ENCODE data around the gene PLA2G4F. TPM values are rescaled to one million over a fixed set of nuclear protein-coding genes. Genes with fewer than 3 reads are reported as not detected.

The PLA2G4F gene
- polyA plus RNA-seq, 1 of the 3 experiments (the other 2 are of a cell fraction) = not detected

- WGBS (ENCODE audit: low lambda C conversion rate) = 77% methylated on average over 7 of the region's 7 CpGs
- CTCF ChIA-PET = interaction anchor here (1.2 to 14.9 kb wide), 3 partner anchors 7 to 101 kb away, joined by 5 to 293 read pairs (median 48); no protein-coding TSS in a partner anchor
- TF ChIP-seq IRF3 (IDR thresholded peaks at IDR 0.05; ENCODE audit: low read depth, low read length) = no peak
- TF ChIP-seq RXRA (IDR thresholded peaks at IDR 0.05; ENCODE audit: borderline replicate concordance, low read depth) = no peak
- no peak for TF ChIP-seq PBX3 (IDR thresholded peaks at IDR 0.05)
- TF ChIP-seq SIN3A (IDR thresholded peaks at IDR 0.05; ENCODE audit: borderline replicate concordance, low read depth, low read length) = no peak
- TF ChIP-seq GABPA (IDR thresholded peaks at IDR 0.05; ENCODE audit: low read depth) = no peak
- no peak for TF ChIP-seq USF1 (IDR thresholded peaks at IDR 0.05; ENCODE audit: borderline replicate concordance, low read depth)
- TF ChIP-seq POLR2AphosphoS5 (IDR thresholded peaks at IDR 0.05; ENCODE audit: low read depth, low read length) = no peak
- no peak for TF ChIP-seq NFIC (IDR thresholded peaks at IDR 0.05; ENCODE audit: borderline replicate concordance)
- TF ChIP-seq ELF1 (IDR thresholded peaks at IDR 0.05) = no peak
- TF ChIP-seq FOXM1 (IDR thresholded peaks at IDR 0.05; ENCODE audit: low read depth) = no peak
- no peak for TF ChIP-seq MAX (IDR thresholded peaks at IDR 0.05; ENCODE audit: low read depth)
- no peak for TF ChIP-seq MEF2A (IDR thresholded peaks at IDR 0.05; ENCODE audit: borderline replicate concordance, low read depth)
- no peak for TF ChIP-seq EZH2phosphoT487 (IDR thresholded peaks at IDR 0.05; ENCODE audit: borderline replicate concordance, low read depth)
These were observed 66.1 kb downstream of the PLA2G4F start for GRCh38 chr15:42090370-42090769.

GRCh38 chr15:42089942-42090341 is 66.5 kb downstream of the PLA2G4F start:
- no peaks in the 10 kb centered on the region for H3K9me2 ChIP-seq
- H3K9me3 ChIP-seq = no peaks in the 10 kb centered on the region
- H3K4me1 ChIP-seq (ENCODE audit: control insufficient read depth in 1 of 2, insufficient read depth in 2 of 2, low read depth in 1 of 2, low read length in 1 of 2) = peaks cover 8 to 14% of the 10 kb centered on the region in 2 experiments; a peak in 3 of 4 replicates
- no peak overlapping the region for H2AFZ ChIP-seq (ENCODE audit: low read depth)
- 91% methylated on average over 4 of the region's 4 CpGs for WGBS (ENCODE audit: low lambda C conversion rate)
- H3K27ac ChIP-seq (ENCODE audit: low read depth in 2 of 2, low read length in 1 of 2) = no peak overlapping the region
- no peaks in the 10 kb centered on the region; the same call in 1 of the 2 replicates for H3K27me3 ChIP-seq (ENCODE audit: insufficient read depth)
- CTCF ChIA-PET = interaction anchor here (0.6 to 14.9 kb wide), 5 partner anchors 7 to 350 kb away, joined by 3 to 293 read pairs (median 5); no protein-coding TSS in a partner anchor
- H4K20me1 ChIP-seq (ENCODE audit: insufficient read depth) = no peaks in the 10 kb centered on the region
- no peaks in the 10 kb centered on the region for H3K36me3 ChIP-seq (replicated peaks in 1 of 2; ENCODE audit: control insufficient read depth in 1 of 2, insufficient read depth in 2 of 2, low read length in 1 of 2)
- H3K4me2 ChIP-seq = no peak overlapping the region
- H3K79me2 ChIP-seq (ENCODE audit: insufficient read depth) = no peaks in the 10 kb centered on the region
- TF ChIP-seq REST (IDR thresholded peaks at IDR 0.05; ENCODE audit: low read depth, low read length) (no peak), NRF1 (IDR thresholded peaks at IDR 0.05; ENCODE audit: low read depth, low read length) (no peak)
- DNase-seq = no peak
- H3K4me3 ChIP-seq (ENCODE audit: low read depth in 2 of 2, low read length in 1 of 2) = no peak overlapping the region
- H3K9ac ChIP-seq = no peak overlapping the region
- H3F3A ChIP-seq (replicated peaks; ENCODE audit: insufficient read depth) = no peaks in the 10 kb centered on the region
- POLR2A ChIA-PET = no interaction called here

More at GRCh38 chr15:42090370-42090769, 66.1 kb downstream of the PLA2G4F start:
- Histone ChIP-seq H3K36me3 (replicated peaks in 1 of 2; ENCODE audit: control insufficient read depth in 1 of 2, insufficient read depth in 2 of 2, low read length in 1 of 2) (no peaks in the 10 kb centered on the region), H3K9ac (no peak overlapping the region), H3K27ac (ENCODE audit: low read depth in 2 of 2, low read length in 1 of 2) (no peak overlapping the region), H3K79me2 (ENCODE audit: insufficient read depth) (no peaks in the 10 kb centered on the region), H3K4me3 (ENCODE audit: low read depth in 2 of 2, low read length in 1 of 2) (no peak overlapping the region), H2AFZ (ENCODE audit: low read depth) (no peak overlapping the region), H3K9me2 (no peaks in the 10 kb centered on the region), H3K9me3 (no peaks in the 10 kb centered on the region), H3K4me2 (no peak overlapping the region), H3F3A (replicated peaks; ENCODE audit: insufficient read depth) (no peaks in the 10 kb centered on the region), H4K20me1 (ENCODE audit: insufficient read depth) (no peaks in the 10 kb centered on the region), H3K27me3 (ENCODE audit: insufficient read depth) (no peaks in the 10 kb centered on the region; the same call in 1 of the 2 replicates), H3K4me1 (ENCODE audit: control insufficient read depth in 1 of 2, insufficient read depth in 2 of 2, low read depth in 1 of 2, low read length in 1 of 2) (peaks cover 8 to 14% of the 10 kb centered on the region in 2 experiments; a peak in 3 of 4 replicates)
- no peak for DNase-seq
- POLR2A ChIA-PET = no interaction called here
